DOHH2 (cell line): ENCODE results near the gene PFDN2.

Experiments used
- H3F3A ChIP-seq: fragments of 200-600 bp; sonication (generic), shearing (Covaris generic); 2 replicates; pipeline ENCODE4 v1.6.0; 2016; ENCODE audit warnings: antibody characterized with exemption, mild to moderate bottlenecking; ENCODE audit not compliant: control insufficient read depth, insufficient read depth
- H3K27ac ChIP-seq: fragments of 200-600 bp; sonication (generic); 2 replicates; pipeline ENCODE4 v1.5.1; 2014; ENCODE audit warnings: low read depth, mild to moderate bottlenecking, low read length, moderate library complexity
- H3K27me3 ChIP-seq: fragments of 200-600 bp; sonication (generic); 2 replicates; pipeline ENCODE4 v1.6.1; 2014; ENCODE audit warnings: mild to moderate bottlenecking, low read length, mixed read lengths; ENCODE audit not compliant: control insufficient read depth
- H3K36me3 ChIP-seq: fragments of 200-600 bp; sonication (generic); 2 replicates; pipeline ENCODE4 v1.6.1; 2014; ENCODE audit warnings: mild to moderate bottlenecking, low read length, moderate library complexity, mixed read lengths; ENCODE audit not compliant: control insufficient read depth
- H3K4me1 ChIP-seq: fragments of 200-600 bp; sonication (generic); 2 replicates; pipeline ENCODE4 v1.6.1; 2014; ENCODE audit warnings: mild to moderate bottlenecking, low read length, mixed read lengths; ENCODE audit not compliant: control insufficient read depth
- H3K4me2 ChIP-seq: fragments of 200-600 bp; sonication (generic); 2 replicates; pipeline ENCODE4 v1.6.0; 2014; ENCODE audit warnings: mild to moderate bottlenecking, low read length, moderate library complexity
- H3K4me3 ChIP-seq: fragments of 200-600 bp; sonication (generic); 2 replicates; pipeline ENCODE4 v1.5.1; 2014; ENCODE audit warnings: mild to moderate bottlenecking, low read length, mixed read lengths
- H3K79me2 ChIP-seq: fragments of 200-600 bp; sonication (generic); 2 replicates; pipeline ENCODE4 v1.6.1; 2014; ENCODE audit warnings: mild to moderate bottlenecking, low read length, mixed read lengths; ENCODE audit not compliant: control insufficient read depth
- H3K9me2 ChIP-seq: fragments of 200-600 bp; sonication (generic); replicated peaks from 2 replicates; pipeline ENCODE4 v1.6.1; 2014; ENCODE audit warnings: mild to moderate bottlenecking, low read length, mixed read lengths; ENCODE audit not compliant: control insufficient read depth
- H3K9me3 ChIP-seq: fragments of 200-600 bp; sonication (generic); 2 replicates; pipeline ENCODE4 v1.6.1; 2014; ENCODE audit warnings: antibody characterized with exemption, low read length, mixed read lengths; ENCODE audit not compliant: control insufficient read depth, insufficient read depth
- H4K20me1 ChIP-seq: fragments of 200-600 bp; sonication (generic); 2 replicates; pipeline ENCODE4 v1.6.0; 2014; ENCODE audit warnings: low read depth, mild to moderate bottlenecking, antibody characterized with exemption, low read length, moderate library complexity; ENCODE audit not compliant: control insufficient read depth, insufficient read depth
- CTCF ChIP-seq: fragments of 200-600 bp; sonication (generic); IDR thresholded peaks from one replicate; pipeline ENCODE4 v1.5.1; 2014; ENCODE audit warnings: antibody characterized with exemption, mild to moderate bottlenecking, low read depth, low read length; ENCODE audit not compliant: poor library complexity, severe bottlenecking
- EZH2phosphoT487 ChIP-seq: fragments of 200-600 bp; sonication (generic); IDR thresholded peaks from 2 replicates; pipeline ENCODE4 v1.6.1; 2017; ENCODE audit warnings: borderline replicate concordance, mild to moderate bottlenecking, antibody characterized with exemption, low read length, moderate library complexity, mixed read lengths

PFDN2 gene

GRCh38 chr1:161111527-161111926, 6.3 kb downstream of the PFDN2 start:
- H3K9me2 ChIP-seq: no peaks in the 10 kb centered on the region
- no peaks in the 10 kb centered on the region for H3K27me3 ChIP-seq
- peaks cover 96% of the 10 kb centered on the region for H3K79me2 ChIP-seq
- H3K9me3 ChIP-seq: no peaks in the 10 kb centered on the region
- no peak overlapping the region for H3K27ac ChIP-seq
- TF ChIP-seq EZH2phosphoT487 (no peak), CTCF (no peak)
- H3K4me1 ChIP-seq: peaks cover 47% of the 10 kb centered on the region
- H4K20me1 ChIP-seq: peaks cover 16% of the 10 kb centered on the region; the same call in 1 of the 2 replicates
- 0 out of 2 replicates have a peak, but pooled peaks cover 2% of the 10 kb centered on the region for H3F3A ChIP-seq
- no peak overlapping the region for H3K4me3 ChIP-seq
- peaks cover 58% of the 10 kb centered on the region for H3K36me3 ChIP-seq
- peak overlapping the region; percentile 12 for H3K4me2 ChIP-seq

GRCh38 chr1:161111117-161111516, 6.7 kb downstream of the PFDN2 start:
- Histone ChIP-seq H3K9me3 (no peaks in the 10 kb centered on the region), H3K27ac (no peak overlapping the region), H3K36me3 (peaks cover 57% of the 10 kb centered on the region), H3K79me2 (peaks cover 96% of the 10 kb centered on the region), H3K9me2 (no peaks in the 10 kb centered on the region), H3K4me2 (peak overlapping the region; percentile 12; the same call in 1 of the 2 replicates), H4K20me1 (peaks cover 13% of the 10 kb centered on the region; the same call in 1 of the 2 replicates), H3F3A (0 out of 2 replicates have a peak, but pooled peaks cover 2% of the 10 kb centered on the region), H3K4me3 (no peak overlapping the region), H3K27me3 (no peaks in the 10 kb centered on the region), H3K4me1 (peaks cover 43% of the 10 kb centered on the region)
- no peak for TF ChIP-seq EZH2phosphoT487
- TF ChIP-seq CTCF: no peak

GRCh38 chr1:161106431-161106830, 11.4 kb downstream of the PFDN2 start:
- TF ChIP-seq CTCF: no peak
- TF ChIP-seq EZH2phosphoT487: no peak
- H3K4me3 ChIP-seq: no peak overlapping the region
- H3K4me2 ChIP-seq: no peak overlapping the region
- H3K79me2 ChIP-seq: peaks cover 76% of the 10 kb centered on the region
- H3F3A ChIP-seq: no peaks in the 10 kb centered on the region
- no peaks in the 10 kb centered on the region for H4K20me1 ChIP-seq
- H3K9me3 ChIP-seq: no peaks in the 10 kb centered on the region
- no peaks in the 10 kb centered on the region for H3K27me3 ChIP-seq
- peaks cover 38% of the 10 kb centered on the region for H3K36me3 ChIP-seq
- no peaks in the 10 kb centered on the region for H3K9me2 ChIP-seq
- no peak overlapping the region for H3K27ac ChIP-seq
- peaks cover 2% of the 10 kb centered on the region for H3K4me1 ChIP-seq
